HuH-7.5 (cell line): ENCODE data around the gene HS3ST3A1.

Source experiments
- DNase-seq: peaks from one replicate; pipeline ENCODE4 v3.0.0; 2011; ENCODE audit warnings: low spot score

HS3ST3A1 gene

DNA sequence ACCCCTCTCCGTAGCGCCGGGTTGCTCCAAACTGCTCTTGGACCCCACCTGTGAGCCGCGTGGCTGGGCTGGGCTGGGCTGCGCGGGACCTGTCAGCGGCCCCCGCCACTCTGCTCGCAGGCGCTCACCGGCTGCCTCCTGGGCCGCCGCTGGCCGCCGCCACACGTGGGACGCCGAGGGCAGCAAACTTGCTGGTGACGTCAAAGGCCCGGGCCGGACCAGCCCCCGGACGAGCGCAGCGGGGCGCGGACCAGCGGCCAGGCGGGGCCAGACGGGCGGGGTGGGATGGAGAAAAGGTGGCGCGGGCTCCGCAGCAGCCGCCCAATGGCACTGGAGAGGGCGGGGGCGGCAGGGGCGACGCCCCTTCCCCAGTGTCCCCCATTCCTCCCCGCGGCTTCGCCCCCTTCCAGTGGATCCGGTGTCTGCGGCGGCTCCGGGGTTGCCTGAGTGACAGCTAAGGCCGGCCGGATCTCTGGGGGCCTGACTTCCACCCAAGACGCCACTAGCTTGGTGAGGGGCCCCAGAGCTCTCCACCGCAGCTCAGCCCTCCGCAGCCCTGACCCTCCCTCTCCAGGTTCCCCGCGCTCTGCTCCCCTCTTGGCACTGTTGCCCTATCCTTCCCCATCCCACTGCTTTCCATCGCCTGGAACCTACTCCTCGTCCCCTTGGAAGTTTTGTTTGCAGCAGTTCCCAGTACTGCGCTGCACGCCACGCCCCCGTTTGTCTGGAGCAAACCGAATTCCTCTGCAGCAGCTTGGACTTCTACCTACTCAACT is at the start of gene HS3ST3A1:
Gene HS3ST3A1 (minus strand): TSS at position 154 of the 776 bp plus-strand sequence. CDS start 800 bp downstream, outside the sequence.
- peak; percentile 54 for DNase-seq

DNA sequence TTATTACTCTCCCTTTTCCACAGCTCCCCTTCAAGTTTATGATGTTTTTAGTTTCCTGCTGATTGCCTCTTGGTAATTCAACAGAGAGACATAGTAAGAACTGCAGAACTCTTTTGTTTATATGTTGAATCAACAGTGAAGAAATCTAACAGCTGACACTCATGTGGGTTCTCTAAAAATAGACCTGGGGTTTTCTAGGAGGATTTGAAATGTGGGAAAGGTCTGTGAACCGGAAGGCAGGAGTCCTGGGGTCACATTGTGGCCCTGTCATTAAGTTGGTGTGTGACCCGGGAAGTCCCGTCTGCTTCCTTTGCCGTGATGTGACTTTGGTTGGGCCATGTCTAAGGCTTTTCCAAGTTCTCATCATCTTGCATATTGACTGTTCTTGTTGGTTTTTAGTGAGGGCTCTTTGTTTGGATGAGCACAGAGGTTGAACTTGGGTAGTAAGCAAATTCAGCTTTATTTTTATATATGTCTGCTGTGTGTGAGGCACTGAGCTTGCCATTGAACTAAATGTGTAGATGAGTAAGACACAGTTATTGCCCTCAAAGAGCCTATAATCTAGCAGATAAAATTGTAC is 48.5 kb upstream of the HS3ST3A1 start:
- DNase-seq, result no peak

DNA sequence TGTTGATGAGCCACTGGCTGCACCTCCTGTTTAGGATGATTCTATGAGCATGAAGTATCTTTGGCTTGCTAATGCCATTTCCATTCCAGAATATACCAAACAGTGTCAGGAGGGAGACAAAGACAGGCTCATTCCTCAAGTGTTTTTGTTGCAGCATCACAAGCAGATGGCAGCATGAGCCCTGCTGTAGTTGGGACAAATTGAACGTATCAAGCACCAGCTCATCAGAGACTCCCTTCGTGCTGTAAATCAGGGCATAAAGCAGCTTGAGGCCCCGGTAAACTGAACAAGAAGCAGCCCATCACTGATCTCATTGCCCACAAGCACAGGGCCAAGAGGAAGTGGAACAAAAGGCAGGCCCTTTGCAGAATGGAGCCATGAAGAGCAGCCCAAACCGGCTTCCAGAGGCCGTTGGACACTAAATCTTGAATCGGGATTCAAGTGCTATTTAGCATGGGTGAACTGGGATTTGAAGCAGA is 45.9 kb upstream of the HS3ST3A1 start:
- no peak for DNase-seq

DNA sequence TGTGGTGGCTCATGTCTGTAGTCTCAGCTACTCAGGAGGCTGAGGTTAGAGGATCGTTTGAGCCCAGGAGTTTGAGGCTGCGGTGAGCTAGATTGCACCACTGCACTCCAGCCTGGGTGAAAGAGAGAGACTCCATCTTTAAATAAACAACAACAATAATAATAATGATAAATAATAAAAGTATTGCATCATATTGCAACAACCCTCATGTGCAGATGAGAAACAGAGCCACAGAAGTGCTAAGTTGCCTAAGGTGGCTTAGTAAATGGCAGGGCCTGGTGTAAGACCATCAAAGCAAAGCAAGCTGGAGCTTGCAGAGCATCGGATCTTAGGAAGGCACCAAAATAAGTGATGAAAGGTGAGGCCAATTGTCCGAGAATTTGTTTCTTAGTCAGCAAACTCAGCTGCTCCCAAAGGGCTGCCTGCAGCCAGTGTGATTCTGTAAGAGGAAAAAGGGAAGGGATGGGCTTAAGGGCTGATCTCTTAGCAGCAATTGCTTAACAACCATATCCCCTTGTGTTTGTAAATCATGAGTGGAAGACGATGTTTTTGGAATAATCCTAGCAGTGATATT is 45.3 kb upstream of the HS3ST3A1 start:
- no peak for DNase-seq

DNA sequence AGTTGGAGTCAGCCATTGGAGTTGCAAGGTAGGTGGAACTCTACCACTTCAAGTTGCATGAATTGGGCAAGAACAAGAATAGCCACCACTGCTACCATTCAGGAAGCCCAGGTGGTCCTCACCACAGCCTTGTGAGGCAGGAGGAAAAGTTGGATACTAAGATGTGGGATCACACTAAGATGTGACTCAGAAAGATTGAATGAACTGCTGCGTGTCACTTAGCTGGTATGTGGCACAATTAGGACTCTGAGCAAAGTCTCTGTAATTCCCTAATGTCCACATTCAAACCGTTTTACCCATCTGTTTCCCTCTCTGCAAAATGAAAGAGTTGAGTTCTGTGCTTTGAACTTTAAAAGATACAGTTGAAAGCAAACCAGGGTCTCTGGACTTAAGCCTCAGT is 44.7 kb upstream of the HS3ST3A1 start:
- DNase-seq, result no peak

DNA sequence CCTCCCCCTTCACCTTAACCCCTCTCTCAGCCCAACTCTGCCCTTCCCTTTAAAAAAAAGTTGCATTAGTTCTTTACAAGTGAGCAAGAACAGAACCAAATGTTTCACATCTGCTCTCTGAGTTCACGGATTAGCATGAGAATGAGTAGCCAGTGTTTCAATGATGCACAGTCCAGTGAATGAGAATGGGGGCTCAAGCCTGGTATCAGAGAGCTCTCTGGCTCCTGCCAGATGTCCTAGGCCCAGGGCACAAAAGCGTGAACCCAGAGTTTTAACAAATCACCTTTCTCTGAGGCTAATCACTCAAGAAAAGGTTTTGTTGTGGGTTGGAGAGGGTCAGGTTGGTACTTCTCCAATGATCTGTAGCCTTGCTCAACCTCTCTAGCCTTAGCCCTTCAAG is 41.5 kb upstream of the HS3ST3A1 start:
- DNase-seq, result no peak

DNA sequence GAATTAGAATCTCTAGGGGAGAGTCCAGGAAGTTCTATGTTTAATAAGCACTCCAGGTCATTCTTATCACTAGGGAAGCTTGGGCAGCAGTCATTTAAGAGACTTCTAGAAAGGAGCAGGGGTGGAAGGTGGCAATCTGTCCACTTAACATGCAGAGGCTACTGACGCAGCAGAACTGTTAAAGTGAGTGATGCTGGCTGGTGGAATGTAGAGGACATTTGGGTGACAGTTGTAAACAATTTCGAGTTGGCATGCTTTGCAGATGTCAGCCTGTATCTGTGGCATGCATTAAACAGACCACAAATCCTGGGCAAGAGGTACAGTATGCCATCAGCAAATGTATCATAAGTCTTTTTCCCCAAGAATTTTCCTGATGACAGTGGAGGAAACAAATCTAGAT is 40.5 kb upstream of the HS3ST3A1 start:
- DNase-seq, result no peak

DNA sequence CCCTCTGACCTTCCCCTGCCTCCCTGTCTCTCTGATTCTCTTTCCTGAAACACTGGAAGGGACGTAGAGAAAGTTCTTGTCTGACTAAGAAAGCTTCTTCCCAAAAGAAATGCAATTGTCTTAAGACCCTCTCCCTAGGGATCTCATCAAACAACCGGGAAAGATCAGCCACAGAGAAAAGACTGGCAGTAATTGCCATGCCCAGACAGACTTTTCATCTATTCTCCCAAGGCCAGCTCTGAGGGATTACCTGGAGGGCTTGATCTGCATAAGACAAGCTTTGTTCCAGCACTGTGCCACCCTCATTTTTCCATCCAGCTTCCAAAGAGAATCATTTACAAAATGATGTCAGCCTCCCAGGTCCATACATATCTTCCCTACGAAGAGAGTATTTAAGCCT is 38.8 kb upstream of the HS3ST3A1 start:
- no peak for DNase-seq

DNA sequence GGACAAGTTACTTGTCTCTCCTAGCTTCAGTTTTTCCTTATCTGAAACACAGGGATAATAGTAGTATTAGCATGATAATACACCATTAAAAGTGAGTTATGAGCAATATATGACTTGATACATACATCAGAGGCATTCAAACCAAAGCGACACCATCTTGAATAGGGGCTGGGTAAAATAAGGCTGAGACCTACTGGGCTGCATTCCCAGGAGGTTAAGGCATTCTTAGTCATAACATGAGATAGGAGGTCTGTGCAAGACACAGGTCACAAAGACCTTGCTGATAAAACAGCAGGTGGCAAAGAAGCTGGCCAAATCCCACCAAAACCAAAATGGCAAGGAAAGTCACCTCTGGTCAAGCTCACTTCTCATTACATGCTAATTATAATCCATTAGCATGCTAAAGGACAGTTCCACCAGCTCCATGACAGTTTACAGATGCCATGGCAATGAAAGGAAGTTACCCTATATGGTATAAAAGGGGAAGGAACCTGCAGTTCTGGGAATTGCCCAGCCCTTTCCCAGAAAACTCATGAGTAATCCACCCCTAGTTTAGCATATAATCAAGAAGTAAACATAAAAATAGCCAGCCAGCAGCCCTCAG is 37.2 kb upstream of the HS3ST3A1 start:
- DNase-seq, result no peak

DNA sequence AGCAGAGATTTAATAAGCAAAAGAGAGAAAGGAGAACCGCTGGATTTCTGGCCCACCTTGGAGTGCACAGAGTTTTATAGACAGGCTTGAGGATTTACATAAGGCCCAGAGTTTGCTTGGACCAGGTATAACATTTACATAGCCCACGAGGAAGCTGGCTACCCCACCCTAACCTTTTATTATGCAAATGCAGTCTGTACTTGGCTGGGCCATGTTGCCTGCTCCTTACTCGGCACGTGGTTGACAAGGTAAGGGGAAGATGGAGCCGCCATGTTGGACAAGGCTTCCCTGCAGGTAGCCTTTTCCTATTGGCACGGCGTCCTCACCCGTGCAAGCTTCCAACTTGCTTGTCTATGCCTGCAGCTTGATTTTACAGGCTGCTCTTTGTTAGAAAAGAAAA is 35.2 kb upstream of the HS3ST3A1 start:
- DNase-seq, result no peak

DNA sequence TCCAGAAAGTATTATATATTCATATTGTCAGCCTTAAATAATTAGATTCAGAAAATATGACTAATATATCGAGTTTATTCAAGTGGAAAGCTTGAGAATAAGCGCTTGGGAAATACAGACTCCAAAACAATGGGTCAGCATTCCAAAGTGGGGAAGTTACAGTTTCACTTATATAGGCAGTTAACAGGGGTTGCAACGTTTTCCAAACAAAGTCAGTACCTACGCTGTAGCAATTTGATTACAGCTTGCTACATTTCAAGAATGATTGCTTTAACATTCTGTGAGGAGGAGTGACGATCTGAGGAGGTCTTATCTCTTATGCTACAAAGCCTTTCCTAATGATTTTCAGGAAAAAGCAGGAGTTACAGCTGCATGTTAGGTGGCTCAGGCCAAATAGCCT is 34.2 kb upstream of the HS3ST3A1 start:
- no peak for DNase-seq

DNA sequence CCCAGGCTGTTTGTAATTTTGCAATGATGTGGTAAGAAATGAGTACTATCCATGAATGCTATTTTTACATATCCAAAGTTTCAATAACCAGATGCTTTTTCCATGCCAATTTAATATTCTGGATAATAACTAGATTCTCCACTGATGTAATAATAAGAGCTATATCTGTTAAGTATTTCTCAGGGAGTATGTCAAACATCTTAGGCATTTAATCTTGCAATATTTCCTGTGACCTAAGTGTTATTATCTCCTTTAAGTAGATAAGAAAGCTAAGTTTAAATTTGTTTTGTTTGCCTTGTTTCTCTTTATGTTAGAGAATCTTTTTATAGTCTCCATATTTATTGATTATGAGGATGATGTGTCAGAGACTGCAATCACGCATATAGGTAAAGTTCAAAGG is 32.3 kb upstream of the HS3ST3A1 start:
- no peak for DNase-seq

DNA sequence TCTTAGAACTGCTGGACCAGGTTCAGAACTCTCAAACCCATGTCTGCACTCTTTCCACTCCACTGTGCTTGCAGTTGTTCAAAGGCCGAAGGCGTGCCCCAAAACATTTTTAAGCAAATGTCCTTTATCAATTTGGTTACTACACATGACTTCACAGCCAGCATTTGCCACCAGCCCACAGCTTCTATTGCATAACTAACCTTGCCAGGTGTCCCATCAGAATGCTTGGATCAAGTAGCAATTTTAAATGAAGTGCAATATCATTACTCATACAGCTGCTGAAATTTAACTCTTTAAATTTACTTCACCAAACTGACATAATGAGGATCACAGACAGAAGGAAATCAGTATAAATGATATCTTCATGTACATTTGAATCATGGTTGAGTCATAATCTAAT is 29.8 kb upstream of the HS3ST3A1 start:
- DNase-seq, result no peak

DNA sequence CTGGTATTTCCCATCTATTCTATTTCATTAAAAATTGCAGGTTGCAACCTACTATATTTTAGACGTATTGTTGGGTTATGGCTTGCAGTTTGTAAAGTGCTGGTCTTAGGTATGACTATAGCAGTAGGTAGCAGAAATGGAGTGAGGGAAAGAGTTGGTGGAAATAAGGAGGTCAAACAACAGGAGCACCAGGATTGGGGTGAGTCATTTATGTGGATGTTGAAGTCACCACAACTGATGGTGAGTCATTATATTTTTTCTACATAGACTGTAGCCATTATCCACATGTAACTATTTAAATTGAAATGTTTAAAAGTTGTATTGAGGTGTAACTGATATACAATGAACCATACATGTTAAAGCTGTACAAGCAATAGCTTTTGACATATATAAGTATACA is 25.0 kb upstream of the HS3ST3A1 start:
- no peak for DNase-seq

DNA sequence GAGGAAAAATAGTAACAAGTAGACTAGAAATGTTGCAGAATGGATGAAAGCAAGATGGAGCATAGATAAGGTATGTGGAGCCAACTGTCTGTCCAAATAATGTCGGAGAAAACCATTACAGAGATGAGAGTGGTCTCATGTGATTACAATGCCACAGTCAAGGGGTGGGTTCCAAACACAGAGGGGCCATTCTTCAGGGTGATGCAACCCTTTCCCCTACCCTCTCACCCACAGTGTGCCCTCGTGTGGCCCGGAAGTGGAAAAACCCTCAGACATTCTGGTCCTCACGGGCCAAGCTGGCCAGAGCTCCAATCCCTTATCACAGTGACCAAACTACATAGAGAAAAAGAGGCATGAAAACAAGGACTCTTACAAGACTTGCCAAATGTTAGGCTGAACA is 17.7 kb upstream of the HS3ST3A1 start:
- DNase-seq, result no peak

DNA sequence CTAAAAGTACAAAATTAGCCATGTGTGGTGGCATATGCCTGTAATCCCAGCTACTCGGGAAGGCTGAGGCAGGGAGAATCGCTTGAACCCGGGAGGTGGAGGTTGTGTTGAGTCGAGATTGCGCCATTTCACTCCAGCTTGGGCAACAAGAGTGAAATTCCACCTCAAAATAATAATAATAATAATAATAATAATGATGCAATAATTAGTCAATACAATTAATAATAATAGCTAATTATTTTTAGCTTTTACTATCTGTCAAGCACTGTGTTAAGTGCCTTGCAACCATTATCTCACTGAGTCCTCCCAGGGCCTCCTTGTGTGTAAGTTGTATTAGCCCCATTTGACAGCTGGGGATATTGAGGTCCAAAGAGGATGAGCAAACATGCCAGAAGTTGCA is 14.3 kb upstream of the HS3ST3A1 start:
- no peak for DNase-seq

DNA sequence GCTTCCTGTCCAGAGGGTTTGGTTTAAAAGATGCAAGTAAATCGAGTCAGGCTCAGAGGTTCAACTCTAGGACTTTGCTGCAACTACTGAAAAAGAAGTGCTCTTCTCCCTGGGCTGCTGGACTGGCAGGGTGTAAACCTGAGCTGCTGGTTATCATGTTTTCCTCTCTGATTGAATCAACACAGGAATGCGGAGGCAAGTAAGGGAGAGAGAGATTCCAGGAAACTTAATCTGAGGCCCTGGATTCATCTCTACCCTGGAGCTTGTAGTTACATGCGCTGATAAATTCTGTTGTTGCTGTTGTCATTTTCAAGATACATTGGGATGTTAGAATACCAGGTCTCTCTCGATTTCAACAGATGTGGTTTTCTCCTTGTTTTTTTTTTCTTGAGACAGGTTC is 8.2 kb upstream of the HS3ST3A1 start:
- no peak for DNase-seq

DNA sequence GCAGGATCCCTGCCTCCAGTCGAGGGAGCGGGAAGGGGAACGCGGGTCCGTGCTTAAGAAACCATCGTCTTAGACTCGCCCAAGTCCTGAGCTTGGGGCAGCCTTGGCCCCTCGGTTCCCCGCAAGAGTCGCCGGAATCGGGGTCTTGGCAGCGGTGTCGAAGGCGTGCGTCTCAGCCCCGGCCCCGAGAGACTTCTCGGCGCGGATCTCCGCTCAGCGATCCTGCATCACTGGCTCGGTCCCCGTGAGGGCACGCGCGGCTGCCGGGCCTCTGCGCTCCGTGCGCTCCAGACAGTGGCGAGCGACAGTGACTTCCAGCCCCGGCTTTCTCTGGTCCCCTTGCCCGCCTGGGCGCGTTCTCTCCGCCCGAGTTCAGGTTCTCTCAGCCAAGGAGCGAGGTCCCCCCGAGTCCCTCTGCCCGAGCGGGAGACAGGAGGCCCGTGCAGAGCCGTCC is 380 bp downstream of the HS3ST3A1 start:
- DNase-seq, result peak; percentile 12

DNA sequence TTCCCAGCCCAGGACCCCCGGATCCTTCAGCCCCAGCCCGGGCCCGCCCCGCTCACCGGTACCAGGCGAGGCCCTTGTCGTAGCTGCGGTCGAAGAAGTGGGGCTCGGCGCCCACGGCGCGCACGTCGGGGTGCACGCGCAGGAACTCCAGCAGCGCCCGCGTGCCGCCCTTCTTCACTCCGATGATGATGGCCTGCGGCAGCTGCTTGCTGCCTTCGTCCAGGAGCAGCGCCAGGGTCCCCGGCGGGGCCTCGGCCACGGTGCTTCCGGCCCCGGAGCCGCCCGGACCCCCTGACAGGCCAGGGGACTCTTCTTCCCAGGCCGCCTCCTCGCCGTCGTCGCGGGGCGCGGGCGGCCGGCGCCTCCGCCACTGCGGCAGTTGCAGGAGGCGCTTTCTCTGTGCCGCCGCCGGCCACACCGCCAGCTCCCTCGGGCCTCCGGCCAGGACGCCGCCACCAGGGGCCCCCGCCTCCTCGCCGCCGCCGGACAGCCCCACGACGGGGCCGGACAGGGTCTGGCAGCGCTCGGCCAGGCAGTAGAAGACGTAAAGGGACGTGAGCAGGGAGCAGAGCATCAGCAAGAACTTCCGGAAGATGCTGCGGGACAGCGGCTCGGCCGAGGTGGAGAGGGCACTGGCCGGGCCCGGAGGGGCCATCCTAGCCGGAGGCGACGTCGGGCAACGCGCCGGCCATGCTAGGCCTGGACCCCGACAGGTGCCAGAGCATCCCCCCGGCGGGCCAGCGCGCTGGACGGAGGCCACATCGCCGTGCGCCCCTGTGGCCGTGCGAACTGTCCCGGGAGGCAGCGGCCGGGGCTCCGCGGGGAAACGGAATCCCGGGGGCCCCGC is 1.0 kb downstream of the HS3ST3A1 start:
- DNase-seq, result peak; percentile 19

DNA sequence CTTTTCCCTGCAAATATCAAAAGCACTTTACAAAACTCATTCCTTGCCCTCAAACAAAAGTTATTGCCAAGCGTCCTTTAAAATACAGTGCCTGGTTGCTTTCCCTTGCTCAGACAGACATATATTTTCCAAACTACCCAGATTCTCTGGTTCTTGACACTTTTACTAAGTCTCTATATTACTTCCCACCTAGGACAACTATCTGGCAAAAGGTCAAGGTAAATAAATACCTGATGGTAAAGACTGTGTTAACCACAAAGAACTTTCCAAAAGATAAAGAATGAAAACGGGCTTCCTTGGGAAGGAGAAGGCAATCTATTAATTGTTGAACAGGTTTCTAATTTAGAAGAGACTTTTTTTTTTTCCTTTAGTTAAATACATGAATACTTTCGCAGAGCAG is 1.9 kb downstream of the HS3ST3A1 start:
- no peak for DNase-seq

DNA sequence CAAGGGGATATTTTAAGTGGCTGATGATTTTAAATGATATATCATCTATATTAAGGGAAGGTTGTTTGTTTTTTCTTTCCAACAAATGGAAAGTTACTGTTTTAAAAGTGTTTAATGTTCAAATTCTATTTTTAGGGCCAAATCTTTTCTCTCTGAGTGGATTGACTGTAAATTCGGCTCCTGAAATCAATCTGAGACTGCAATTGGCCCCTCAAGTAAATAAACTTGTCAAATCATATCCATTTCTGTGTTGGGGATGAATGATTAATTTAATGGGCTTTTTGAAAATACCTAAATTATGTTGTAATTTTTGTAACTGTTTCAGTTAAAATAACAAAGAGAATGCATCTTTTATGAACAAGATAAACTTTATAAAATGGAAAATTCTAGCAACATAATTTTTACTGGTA is 2.6 kb downstream of the HS3ST3A1 start:
- no peak for DNase-seq
